Cerebellar nuclear complex (tissue), 1 donor: Measurements from ENCODE around the gene RFX6.
"Not testable (repeated sequence)": the region's sequence is repeated elsewhere in the genome, so short reads cannot be mapped to it uniquely, and the experiment has no call there.

Source experiments
- DNase-seq, 2 experiments: peaks; one replicate each; lab custom pipeline; 2025; lab: John Stamatoyannopoulos, UW

RFX6 gene, protein sequence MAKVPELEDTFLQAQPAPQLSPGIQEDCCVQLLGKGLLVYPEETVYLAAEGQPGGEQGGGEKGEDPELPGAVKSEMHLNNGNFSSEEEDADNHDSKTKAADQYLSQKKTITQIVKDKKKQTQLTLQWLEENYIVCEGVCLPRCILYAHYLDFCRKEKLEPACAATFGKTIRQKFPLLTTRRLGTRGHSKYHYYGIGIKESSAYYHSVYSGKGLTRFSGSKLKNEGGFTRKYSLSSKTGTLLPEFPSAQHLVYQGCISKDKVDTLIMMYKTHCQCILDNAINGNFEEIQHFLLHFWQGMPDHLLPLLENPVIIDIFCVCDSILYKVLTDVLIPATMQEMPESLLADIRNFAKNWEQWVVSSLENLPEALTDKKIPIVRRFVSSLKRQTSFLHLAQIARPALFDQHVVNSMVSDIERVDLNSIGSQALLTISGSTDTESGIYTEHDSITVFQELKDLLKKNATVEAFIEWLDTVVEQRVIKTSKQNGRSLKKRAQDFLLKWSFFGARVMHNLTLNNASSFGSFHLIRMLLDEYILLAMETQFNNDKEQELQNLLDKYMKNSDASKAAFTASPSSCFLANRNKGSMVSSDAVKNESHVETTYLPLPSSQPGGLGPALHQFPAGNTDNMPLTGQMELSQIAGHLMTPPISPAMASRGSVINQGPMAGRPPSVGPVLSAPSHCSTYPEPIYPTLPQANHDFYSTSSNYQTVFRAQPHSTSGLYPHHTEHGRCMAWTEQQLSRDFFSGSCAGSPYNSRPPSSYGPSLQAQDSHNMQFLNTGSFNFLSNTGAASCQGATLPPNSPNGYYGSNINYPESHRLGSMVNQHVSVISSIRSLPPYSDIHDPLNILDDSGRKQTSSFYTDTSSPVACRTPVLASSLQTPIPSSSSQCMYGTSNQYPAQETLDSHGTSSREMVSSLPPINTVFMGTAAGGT

DNA sequence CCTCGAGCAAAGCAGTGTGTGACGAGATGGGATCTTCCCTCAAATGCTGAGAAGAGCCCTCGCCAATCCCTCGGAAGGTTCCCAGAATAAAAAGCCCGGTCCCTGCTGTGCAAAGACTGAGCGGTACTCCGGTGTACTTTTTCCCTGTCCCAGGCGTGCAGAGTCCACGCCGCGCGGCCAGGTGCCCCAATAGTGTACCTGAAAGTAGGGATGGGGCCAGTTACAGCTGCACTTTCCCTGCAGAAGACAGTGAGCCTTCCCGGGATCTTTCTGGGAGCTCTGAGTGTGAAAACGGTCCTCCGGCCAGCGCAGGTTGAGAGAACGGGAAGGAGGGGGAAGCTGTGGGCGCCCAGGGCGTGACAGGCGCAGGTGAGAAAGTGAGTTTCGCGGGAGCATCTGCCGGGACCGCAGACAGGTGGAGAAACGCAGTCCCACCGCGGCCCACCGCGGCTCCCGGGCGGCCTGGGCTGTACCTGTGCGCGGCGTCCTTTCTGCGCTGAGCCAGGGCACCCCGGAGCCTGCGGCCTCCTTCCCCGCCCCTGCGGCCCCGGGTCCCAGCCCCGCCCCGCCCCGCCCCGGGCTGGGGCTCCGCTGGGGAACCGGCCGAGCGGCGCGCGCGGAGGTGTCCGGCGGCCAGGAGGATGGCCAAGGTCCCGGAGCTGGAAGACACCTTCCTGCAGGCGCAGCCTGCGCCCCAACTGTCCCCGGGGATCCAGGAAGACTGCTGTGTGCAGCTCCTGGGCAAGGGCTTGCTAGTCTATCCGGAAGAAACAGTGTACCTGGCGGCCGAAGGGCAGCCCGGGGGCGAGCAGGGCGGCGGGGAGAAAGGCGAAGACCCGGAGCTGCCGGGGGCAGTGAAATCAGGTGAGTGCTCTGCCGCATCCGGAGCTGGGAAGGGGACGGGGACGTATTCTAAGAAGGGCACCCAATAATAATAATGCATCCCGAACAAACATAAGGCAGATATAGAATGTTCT, at the start of gene RFX6:
TSS of gene RFX6 (plus strand) at position 608 of the 977 bp plus-strand sequence. CDS start at position 642, 34 bp downstream.
- no peak for DNase-seq

DNA sequence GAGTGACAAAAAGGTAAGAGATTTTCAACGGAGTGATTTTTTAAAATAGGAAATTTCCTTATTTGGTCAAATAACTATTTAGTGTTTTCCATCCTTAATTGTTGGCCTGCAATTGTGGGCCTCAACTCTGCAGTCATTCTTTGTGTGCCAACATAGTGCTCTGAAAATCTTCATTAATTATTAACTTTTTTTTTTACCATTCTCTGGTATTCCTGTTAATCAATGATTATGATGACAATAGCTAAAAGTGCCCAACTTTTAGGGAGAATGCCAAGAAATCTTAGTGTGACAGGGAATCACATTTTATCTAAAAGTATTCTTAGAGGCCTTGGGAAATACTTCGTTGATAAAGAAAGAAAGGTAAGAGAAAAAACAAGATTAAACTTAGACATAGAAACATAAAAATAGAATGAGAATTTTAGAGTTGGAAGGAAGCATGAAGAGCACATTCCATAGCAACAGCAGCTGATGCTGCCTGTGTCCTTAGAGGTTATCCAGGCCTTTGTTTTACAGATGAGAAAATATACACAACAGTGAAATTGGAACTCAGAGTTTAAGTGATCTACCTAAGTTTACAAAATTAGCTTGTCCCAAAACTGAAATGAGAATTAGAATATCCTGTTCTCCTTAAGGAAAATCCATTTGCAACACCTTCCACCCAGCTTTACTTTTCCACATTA, 49.3 kb upstream of the RFX6 start:
- DNase-seq, result no peak

DNA sequence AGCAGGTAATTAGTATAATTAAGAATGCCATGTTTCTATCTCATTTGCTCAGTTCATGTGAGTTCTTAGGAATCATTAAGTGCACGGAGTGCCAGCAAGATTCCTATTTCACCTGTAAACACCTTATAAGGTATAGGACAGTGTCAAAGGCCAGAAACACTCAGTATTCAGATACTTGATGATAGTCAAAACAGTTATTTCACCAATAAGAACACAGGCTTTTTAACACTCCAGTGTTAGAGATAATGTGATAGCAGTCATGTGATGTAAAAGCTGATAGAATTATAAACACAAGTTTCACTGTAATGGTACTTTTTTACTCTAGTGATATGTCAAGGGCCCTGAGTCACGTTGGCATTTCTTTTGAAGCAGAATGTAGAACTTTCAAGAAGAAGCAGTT, 48.1 kb upstream of the RFX6 start, which contains the start of gene GPRC6A:
TSS of gene GPRC6A (minus strand) at position 101 of the 400 bp plus-strand sequence. CDS start at position 31, 70 bp downstream.
- DNase-seq, result no peak

DNA sequence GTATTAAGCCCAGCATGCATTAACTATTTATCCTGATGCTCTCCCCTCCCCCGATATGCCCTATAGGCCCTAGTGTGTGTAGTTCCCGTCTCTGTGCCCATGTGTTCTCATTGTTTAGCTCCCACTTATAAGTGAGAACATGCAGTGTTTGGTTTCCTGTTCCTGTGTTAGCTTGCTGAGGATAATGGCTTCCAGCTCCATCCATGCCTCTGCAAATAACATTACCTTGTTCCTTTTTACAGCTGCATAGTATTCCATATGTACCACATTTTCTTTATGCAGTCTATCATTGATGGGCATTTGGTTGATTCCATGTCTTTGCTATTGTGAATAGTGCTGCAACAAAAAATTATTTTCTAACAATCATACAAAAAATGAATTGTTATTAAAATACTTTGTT, 42.5 kb upstream of the RFX6 start:
- DNase-seq, result not testable (repeated sequence)

DNA sequence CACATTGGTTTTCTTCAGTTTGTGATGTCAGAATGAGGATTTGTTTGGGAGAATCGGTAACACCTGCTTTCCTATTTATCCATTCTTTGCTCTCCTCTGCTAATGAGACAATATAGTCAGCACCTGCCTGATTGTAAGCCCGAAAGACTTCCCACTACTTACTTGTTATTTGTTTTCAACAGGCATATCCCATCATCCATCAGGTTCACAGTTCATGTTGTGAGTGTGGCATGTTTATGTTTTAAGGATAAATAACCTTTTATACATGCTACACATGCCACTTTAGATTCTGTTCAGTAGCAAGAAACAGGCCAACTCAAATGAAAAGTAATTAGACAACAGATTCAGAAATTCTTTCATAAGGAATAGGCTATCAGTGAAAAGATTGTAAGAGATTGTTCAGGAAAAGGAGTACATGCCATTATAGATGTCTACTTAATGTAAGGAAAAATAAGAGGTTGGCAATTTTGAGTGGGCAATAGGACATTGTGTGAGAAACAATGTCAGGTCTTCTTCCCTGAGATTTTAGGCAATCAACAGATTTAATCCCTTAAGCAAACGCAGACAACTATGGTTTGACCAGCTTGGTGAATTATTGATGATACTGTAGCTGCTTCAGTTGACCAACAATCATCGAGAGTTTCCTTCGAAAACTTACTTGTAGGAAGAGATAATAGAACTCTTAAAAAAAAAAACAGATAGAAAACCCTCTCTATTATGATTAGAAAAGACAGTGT, 40.3 kb upstream of the RFX6 start:
- DNase-seq, result no peak

DNA sequence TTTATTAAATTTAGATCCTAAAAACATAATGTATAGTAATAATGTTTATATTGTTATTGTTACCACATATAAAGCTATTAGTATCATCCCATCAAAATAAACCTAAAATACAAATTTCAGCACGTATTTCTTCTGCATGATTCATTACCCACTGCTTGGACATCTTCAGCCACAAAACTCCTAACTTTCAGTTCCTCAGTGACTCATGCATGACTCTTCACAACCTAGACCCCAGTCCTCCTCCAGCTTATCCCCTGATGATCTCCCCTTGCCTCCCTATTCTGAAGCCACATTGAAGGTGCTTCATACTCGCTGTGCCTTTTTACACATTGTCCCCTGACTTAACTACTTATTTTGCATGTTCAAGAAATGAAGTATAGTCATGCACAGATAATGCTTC, 37.0 kb upstream of the RFX6 start:
- no peak for DNase-seq

DNA sequence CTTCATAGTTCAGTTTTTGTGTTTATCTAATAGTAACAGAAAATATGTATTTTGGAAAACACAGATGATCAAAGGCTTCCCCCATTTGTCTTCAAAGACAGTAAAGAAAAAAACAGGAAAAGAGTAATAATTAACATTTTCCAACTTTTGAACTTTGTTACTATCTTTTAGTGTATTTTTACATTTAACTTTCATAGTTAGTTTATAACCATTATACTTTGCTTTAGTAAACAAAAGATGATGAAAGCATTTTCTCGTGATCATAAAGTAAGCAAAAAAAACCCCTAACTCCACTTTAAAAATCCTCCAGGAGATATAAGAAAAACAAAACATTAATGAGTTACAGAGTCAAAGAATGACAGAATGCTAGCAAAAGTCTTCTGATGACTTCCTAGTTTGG, 34.6 kb upstream of the RFX6 start:
- no peak for DNase-seq

DNA sequence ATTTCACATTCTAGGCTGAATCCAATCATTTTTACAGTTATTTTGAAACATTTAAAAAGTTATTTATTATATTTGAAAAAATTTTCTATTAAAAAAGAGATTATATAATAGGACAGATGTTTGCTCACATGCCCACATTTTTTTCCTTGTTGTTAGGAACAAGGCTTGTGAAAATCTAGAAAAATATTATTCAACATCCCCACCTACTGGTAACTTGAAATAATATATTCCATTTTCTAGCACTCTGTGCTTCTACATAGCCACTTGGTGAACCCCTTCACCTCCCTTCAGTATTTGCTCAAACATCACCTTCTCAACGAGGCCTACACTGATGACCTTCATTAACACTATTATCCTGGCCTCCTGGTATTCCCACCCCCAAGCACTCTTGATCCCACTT, 29.8 kb upstream of the RFX6 start:
- DNase-seq, result no peak

DNA sequence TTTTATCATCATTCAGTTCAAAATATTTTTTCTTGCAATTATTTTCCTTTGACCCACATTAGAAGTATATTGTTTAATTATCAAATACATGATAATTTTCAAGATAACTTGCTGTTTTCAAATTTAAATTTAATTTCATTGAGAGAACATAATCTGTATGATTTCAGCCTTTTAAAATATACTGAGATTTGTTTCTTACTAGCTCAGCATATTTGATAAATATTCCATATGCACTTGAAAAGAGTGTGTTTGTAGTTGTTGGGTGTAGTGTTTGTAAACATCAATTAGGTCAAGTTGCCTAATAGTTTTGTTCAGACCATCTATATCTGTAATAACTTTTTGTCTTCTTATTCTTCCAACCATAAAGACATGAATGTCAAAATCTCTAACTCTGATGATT, 19.0 kb upstream of the RFX6 start:
- no peak for DNase-seq

DNA sequence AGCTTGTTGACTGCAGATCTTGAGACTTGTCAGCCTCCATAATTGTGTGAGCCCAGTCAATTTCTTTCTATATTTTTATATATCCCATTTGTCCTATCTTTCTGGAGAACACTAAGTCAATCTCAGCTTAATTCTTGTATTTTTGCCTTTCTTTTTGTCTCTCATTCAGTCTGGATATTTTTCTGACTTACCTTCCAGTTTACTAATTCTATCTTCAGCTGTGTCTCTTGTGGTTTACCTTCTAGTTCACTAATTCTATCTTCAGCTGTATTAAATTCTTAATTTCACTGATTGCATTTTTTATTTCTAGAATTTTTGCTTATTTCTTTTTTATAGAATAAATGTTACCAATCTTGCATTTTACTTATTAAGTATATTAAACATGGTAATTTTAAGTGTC, 17.8 kb upstream of the RFX6 start:
- DNase-seq, result no peak

DNA sequence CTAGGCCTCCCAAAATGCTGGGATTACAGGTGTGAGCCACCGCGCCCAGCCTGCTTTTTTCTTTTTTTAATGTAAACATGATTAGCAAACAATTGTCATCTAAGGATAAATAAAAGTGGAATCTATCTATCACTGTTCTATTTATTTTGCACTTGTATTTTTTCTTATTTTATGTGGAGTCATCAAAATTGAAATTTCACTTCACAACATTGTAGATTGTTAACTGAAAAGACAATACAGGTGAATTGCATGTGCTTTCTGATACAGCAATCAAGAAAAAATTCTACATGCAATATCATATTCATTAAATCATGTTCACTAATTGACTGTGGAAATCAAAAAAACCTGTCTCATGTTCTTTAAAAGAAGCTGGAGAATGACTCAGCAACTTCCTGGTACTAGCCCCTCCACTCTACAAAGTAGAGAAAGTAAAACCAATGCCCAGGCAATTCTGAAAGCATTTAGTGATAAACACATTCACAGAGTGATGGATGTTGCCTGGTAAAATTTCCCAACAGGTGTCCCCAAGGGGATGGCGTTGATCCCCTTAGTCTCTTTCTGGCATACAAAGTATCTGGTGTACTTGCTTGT, 10.7 kb upstream of the RFX6 start:
- DNase-seq, result no peak

DNA sequence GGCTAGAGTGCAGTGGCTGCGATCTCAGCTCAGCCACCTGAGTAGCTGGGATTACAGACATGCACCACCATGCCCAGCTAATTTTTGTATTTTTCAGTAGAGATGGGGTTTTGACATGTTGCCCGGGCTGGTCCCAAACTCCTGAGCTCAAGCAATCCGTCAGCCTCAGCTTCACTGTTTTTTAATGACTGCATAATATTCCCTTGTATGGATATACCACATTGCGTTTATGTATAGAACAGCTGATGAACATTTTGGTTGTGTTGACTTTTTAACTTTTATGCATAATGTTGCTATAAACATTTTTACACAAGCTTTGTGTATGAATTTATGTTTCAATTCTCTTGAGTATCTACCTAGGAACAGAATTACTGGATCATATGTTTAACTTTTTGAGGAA, 4.3 kb upstream of the RFX6 start:
- no peak for DNase-seq

DNA sequence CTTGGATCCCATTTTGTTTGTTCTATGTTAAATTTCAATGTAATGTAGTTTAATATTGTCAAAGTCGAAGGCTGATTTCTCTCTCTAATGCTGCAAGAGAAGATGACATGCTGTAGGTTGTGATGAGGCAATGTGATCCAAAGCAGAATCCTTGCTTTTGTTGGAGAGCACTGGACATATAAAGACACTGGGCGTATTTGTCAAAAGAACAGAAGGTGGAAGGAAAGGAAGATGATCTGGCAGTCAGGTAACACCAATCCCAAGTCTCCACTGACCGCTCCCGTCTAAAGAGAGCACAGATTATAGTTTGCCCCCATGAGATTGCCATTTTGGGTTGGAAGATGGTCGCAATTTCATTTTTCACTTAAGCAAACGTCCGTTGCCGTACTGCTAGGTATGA, 935 bp upstream of the RFX6 start:
- DNase-seq, result no peak

DNA sequence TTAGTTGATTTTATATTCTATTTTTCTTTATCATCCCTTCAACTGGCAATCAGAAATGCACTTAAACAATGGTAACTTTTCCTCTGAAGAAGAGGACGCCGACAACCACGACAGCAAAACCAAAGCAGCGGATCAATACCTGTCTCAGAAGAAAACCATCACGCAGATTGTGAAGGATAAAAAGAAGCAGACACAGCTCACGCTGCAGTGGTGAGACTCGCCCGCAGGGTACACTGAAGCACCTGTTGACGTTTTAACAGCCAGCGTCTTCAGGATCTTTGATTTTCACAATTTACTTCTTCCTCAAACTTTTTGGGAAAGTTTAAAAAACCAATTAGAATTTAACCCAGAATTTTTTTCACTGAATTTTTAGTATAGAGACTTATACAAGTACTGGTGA, 701 bp downstream of the RFX6 start:
- DNase-seq, result no peak

DNA sequence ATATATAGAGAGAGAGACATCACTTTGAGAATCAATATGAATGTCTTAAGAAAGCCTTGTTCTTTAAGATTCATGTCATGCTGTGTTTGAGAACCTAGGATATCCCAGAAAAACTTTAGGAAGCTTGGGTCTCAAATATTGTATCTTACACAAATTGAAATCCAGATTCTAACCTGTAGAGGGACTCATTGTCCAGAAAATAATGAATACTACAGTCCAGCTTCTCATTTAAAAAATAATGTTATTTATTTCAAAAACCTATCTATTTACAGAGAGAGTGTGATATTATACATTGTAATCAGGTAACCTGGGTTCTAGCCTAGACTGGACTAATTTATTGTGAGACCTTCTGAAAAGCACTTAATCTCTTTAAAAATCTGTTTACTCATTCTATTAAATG, 4.2 kb downstream of the RFX6 start:
- no peak for DNase-seq

DNA sequence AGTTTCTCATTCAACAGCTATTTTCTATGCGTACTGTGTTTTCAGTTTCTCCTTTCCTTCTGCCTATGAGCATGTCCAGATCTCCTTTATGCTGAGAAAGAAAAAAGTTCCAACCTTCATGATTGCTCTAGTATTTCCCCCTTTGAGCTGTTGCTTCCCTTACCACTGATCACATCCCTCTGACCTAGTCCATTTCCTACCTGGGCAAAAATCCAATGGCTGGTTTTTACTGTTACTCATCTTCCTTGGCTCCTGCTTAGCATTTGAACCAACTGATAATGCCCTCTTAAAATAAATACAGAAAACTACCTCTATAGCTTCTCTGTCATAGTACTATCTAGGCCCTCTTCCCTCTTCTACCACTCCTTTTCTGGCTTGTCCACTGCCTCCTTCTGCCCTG, 6.0 kb downstream of the RFX6 start:
- DNase-seq, result no peak

DNA sequence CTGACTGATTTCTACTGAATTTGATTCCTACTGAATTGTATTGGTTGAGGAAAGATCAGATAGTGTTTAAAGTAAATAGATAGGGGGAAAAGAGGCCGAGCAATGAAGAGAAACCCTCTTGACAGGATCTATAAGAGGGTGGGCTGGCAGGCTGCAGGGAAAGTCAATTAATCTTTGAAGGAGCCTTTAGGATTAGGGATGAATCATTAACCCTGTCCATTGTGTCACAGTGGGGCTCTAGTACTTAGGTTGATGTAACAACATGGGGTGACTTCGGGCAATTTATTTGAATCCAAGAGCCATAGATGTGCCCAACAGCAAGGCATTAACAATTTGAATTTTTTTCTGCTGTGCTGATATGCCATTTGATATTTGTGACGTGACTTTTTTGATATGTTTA, 7.5 kb downstream of the RFX6 start:
- DNase-seq, result no peak

DNA sequence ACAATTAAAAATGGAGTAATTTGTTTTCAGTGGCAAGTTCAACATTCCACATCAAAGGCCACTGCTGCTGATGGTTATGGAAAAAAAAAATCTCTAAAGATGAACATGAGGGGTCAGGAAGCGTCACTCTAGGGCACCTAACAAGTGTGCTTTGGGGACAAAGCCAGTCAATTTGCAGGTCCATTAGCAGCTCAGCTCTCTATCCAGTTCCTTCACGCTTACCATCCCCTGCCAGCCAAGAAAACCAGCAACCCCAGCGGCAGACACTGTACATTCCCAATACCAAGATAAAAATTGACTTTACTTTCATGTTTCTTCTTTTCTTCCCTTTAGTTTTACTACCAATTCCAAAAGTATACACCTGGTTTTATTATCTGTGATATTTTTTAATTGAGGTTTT, 10.1 kb downstream of the RFX6 start:
- no peak for DNase-seq

DNA sequence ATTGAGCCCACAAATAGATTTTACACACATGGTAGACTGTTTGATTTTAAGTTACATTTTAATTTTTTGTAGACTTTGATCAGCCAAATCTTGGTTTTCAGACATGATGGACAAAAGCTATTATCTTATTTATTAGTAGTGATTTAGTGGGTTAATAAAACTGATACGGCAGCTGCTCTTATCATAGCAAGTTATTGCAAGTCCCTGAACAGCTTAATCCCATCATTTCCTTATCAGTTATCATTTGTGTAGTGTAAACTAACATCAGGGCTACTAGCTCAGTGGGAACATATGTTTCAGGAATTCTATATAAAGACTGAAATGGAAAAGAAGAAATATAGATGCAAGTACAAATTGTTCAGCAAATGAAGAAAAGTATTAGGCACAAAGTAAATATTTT, 10.9 kb downstream of the RFX6 start:
- DNase-seq, result no peak

DNA sequence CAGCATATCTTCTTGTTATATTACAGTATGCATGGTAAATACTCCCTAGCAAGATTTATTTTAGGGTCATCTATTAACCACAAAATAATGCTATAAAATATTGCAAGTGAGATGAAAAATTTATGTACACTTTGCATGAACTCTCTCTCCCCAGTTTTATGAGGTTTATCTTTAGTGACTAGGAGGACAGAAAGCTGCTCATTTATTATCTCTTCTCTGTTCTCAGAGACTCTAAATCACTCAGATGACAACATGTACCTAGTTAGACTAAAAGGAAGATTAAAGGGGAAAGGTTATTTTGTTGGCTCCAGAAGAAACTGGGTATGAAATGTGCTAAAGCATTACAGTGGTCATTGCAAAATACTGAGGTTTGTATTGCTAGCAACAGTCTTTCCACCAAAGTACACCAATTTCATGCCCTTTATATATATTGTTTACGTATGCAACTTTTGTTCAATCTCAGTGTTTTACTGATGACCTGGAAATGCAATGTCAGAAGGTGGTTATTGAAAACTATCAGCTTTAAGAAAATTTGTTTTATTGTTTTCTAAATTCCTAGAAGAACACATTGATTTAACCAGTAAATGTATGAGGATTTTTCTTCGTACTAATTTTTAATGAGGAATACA, 11.8 kb downstream of the RFX6 start:
- DNase-seq, result no peak
